Rectal smooth muscle tissue (tissue), 1 donor: ENCODE results near the gene SKI.
A peak's percentile ranks its signal among the peaks of the same experiment; 100 is the strongest.

Source experiments
- H3K27ac ChIP-seq: one replicate; pipeline ENCODE4 v1.7.0; 2013; ENCODE audit warnings: low read depth, low read length, inconsistent platforms
- H3K27me3 ChIP-seq: one replicate; pipeline ENCODE4 v1.7.0; 2013; ENCODE audit warnings: low read length; ENCODE audit not compliant: control insufficient read depth, insufficient read depth
- H3K36me3 ChIP-seq: one replicate; pipeline ENCODE4 v1.7.0; 2013; ENCODE audit warnings: low read length; ENCODE audit not compliant: control insufficient read depth, insufficient read depth
- H3K4me1 ChIP-seq: one replicate; pipeline ENCODE4 v1.7.0; 2013; ENCODE audit warnings: low read length; ENCODE audit not compliant: control insufficient read depth, insufficient read depth
- H3K4me3 ChIP-seq: one replicate; pipeline ENCODE4 v1.7.0; 2013; ENCODE audit warnings: low read length
- H3K9ac ChIP-seq: one replicate; pipeline ENCODE4 v1.7.0; 2013; ENCODE audit warnings: low read length

Gene SKI

DNA sequence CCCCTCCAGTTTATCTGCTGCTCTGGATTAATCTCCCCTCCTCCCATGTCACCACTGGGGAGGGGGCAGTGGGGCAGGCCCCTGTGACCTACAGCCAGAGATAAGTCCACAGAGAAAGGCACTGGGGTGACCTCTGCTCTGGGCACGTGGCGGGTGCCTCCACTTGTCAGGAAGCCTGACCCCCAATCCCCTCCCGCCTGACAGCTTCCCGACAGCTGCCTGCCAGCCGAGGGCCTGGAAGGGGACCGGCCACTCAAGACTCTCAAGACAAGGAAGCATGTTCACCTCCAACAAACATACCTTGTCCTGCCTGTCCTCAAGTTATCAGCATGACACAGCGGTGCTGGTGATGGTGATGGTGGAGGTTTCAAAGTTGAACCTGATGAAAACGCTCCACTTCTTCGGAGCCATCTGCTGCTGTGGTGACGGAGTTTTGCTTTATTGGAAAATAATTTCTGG lies 30.4 kb upstream of the SKI start:
- Histone ChIP-seq H3K9ac (no peak overlapping the region), H3K4me1 (peaks cover 18% of the 10 kb centered on the region), H3K4me3 (no peak overlapping the region), H3K36me3 (no peaks in the 10 kb centered on the region), H3K27ac (no peak overlapping the region), H3K27me3 (no peaks in the 10 kb centered on the region)

DNA sequence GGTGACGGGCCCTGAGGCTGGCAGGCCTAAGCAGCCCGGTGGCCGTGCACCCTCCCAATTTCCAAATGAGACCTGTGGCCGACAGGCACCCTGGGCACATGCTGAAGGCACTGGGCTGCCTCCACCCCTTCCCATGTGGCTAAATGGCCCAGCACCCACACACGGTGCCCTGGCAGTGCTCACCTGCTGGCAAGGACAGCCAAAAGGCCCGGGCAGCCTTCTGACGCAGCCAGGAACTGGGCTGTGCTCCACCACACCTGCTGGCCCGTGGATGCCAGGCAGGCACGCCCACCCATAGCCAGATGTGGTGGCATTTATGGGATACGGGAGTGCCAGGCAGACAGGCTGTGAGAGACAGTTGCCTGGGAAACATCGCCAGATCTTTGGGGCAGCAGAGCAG lies 29.5 kb upstream of the SKI start:
- no peak overlapping the region for H3K9ac ChIP-seq
- H3K27ac ChIP-seq: peak overlapping the region; percentile 72
- no peaks in the 10 kb centered on the region for H3K36me3 ChIP-seq
- no peaks in the 10 kb centered on the region for H3K27me3 ChIP-seq
- peak overlapping the region; percentile 22 for H3K4me3 ChIP-seq
- peaks cover 16% of the 10 kb centered on the region for H3K4me1 ChIP-seq

DNA sequence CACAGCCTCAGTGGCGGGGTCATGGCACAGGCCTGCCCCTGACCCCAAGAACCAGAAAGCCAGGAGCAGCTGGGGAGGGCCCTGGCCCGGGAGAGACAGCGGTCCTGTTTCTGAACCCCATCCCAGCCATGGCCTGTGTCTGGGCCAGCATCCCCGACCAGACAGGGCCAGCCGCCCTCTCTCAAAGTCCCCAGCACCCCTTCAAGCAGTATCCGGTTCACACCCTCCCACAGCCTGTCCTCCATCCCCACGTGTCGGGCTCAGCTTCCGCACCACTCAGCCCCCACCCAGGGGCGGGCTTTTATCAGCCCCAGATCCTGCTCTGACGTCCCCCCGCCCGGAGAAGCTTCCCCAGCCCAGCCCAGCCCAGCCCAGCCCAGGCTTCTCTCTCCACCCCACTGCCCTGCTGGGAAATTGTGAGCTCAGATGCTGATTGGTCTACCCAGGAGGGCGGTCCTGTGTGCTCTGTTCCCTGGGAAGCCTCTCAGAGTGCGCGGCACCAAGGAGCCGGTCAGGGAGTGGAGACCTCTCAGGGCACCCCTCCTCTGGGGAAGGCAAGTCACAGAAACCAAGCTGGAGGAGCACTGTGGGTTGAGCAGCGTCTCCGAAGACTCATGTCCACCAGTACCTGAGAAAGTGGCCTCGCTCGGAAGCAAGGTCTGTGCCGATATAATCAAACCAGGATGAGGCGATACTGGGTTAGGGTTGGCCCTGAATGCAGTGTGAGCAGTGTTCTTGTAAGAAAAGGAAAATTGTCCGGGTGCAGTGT lies 28.9 kb upstream of the SKI start:
- no peaks in the 10 kb centered on the region for H3K27me3 ChIP-seq
- H3K4me1 ChIP-seq: peaks cover 17% of the 10 kb centered on the region
- no peaks in the 10 kb centered on the region for H3K36me3 ChIP-seq
- H3K4me3 ChIP-seq: peak overlapping the region; percentile 67
- H3K27ac ChIP-seq: peak overlapping the region; percentile 72
- peak overlapping the region; percentile 20 for H3K9ac ChIP-seq

DNA sequence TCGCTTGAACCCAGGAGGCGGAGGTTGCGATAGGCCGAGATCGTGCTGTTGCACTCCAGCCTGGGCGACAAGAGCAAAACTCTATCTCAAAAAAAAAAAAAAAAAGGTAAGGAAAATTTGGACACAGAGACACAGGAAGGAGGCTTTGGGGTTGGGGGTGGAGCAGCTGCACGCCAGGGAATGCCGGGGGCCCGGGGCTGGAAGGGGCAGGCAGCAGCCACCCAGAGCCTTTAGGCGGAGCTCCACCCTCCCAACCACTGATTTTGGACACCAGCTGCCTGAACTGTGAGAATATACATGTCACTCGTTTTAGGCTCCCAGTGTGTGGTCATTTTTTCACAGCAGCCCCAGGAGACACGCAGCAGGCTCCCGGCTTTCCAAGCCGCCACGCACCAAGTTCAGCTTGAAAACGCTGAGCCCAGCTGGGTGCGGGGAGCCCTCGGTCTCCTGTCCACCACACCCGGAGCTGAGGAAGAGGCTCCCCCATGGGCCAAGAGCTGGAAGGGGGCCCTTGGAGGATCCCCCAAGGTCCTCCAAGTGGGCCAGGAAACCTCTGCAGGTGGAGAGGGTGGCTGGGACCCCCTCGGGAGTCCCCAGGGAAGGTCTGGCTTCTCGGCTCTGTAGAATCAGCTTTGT lies 27.7 kb upstream of the SKI start:
- Histone ChIP-seq H3K4me1 (peaks cover 14% of the 10 kb centered on the region), H3K27ac (no peak overlapping the region), H3K9ac (no peak overlapping the region), H3K27me3 (no peaks in the 10 kb centered on the region), H3K36me3 (no peaks in the 10 kb centered on the region), H3K4me3 (no peak overlapping the region)

DNA sequence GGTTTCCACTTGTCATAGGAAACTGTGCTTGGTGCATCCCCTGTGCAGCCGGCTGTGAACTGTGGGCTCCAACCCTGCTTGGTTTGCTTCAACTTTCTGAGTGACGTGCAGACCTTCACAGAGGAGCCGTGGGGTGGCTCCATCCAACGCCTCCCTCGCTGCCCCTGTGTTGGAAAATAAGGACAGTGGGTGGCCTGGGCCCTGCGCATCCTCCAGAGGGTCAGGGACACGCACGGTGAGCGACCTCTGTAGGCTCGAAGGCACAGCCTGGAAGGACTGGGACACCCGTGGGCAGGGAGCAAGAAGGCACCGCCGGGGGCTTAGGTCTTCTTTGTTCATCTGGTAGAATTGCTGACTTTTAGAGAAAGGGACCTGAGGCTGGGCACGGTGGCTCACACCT lies 27.1 kb upstream of the SKI start:
- Histone ChIP-seq H3K4me1 (peaks cover 20% of the 10 kb centered on the region), H3K4me3 (no peak overlapping the region), H3K9ac (no peak overlapping the region), H3K27ac (no peak overlapping the region), H3K27me3 (no peaks in the 10 kb centered on the region), H3K36me3 (no peaks in the 10 kb centered on the region)

DNA sequence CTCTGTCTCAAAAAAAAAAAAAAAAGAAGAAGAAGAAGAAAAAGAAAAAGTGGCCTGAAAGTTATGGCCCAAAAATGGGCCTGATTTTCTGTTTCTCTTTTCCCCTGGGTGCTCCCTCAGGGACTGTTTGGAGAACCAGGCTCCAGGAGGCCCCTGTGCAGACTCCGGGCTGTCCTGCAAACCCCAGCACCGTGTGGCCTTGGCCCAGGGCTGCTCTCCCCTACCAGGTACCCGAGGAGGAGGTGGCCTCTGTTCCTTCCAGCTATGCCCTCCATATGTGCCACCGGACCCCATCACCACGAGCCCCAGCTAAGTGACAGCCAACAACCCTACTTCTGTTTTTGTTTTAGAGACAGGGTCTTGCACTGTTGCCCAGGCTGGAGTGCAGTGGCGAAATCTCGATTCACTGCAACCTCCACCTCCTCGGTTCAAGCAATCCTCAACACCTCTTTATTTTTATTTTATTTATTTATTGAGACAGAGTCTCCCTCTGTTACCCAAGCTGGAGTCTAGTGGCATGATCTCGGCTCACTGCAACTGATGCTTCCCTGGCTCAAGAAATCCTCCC lies 26.0 kb upstream of the SKI start:
- H3K27me3 ChIP-seq: no peaks in the 10 kb centered on the region
- peaks cover 24% of the 10 kb centered on the region for H3K4me1 ChIP-seq
- H3K27ac ChIP-seq: no peak overlapping the region
- H3K4me3 ChIP-seq: no peak overlapping the region
- no peak overlapping the region for H3K9ac ChIP-seq
- H3K36me3 ChIP-seq: no peaks in the 10 kb centered on the region

DNA sequence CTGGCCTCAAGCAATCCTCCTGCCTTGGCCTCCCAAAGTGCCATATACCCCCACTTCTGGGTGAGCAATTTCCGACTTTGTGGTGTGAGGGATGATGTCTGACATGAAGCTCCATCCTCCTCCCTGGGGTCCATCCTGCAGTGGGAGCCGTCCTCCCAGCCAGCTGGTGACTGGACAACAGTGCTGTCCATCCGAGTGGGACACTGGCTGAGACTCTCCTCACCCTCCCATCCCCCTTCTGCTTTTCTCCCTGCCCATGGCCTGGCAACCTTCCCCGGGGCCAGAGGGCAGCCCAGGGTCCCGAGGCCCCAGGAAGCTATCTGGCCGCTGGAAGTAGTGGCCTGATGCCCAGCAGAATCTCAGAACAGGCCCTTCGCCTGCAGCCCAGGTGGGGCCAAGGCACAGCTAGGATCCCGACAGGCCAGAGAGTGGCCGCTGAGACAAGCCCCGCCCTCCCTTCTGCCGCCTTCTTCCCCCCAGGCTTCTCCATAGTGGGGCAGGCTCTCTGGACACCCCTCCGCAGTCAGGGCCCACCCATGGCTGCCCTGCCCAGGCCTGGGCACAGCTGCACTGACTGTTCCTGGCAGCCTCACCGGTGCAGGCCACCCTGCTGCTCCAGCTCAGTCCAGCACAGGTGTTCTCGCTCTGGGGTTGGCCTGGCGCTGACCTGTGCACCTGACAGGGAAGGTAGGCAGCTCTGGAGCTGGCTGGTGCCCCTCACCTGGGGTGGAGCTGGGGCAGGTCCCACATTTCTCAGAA lies 25.1 kb upstream of the SKI start:
- Histone ChIP-seq H3K36me3 (no peaks in the 10 kb centered on the region), H3K27me3 (no peaks in the 10 kb centered on the region), H3K4me3 (no peak overlapping the region), H3K9ac (no peak overlapping the region), H3K4me1 (peaks cover 33% of the 10 kb centered on the region), H3K27ac (no peak overlapping the region)

DNA sequence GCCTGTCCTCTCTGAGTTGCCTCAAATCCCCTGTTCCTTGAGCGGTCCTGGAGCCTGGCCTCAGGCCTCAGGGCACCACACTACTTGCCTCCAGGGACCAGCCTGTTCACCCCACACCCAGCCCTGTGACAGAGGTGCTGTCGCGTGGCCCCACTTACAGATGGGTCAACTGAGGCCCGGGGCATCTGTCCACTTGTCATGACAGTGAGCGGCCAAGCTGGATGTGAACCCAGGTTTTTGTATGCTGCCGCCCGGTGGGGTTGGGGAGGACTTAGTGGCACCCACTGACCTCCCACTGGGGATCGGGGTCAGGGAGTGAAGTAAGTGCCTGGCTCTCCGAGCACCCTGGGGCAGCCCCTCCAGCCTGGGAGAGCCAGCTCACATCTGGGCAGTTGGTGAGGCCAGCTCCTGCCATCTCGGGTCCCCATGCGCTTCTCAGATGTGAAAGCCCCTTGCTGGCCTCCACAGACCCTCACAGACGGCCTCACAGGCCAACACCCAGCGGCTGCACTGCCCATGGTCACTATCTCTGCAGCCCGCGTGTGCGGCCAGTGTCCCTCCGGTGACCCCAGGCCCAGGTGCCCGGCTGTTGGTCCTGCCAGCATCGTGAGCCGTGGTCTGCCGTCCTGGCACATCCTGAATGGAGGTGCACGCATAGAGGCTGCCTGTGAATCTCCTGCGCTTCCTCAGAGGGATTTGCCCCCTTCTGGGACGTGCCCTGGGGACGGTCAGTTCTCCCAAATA lies 24.3 kb upstream of the SKI start:
- Histone ChIP-seq H3K9ac (no peak overlapping the region), H3K4me3 (peak overlapping the region; percentile 76), H3K27ac (peak overlapping the region; percentile 78), H3K36me3 (no peaks in the 10 kb centered on the region), H3K27me3 (no peaks in the 10 kb centered on the region), H3K4me1 (peaks cover 38% of the 10 kb centered on the region)

DNA sequence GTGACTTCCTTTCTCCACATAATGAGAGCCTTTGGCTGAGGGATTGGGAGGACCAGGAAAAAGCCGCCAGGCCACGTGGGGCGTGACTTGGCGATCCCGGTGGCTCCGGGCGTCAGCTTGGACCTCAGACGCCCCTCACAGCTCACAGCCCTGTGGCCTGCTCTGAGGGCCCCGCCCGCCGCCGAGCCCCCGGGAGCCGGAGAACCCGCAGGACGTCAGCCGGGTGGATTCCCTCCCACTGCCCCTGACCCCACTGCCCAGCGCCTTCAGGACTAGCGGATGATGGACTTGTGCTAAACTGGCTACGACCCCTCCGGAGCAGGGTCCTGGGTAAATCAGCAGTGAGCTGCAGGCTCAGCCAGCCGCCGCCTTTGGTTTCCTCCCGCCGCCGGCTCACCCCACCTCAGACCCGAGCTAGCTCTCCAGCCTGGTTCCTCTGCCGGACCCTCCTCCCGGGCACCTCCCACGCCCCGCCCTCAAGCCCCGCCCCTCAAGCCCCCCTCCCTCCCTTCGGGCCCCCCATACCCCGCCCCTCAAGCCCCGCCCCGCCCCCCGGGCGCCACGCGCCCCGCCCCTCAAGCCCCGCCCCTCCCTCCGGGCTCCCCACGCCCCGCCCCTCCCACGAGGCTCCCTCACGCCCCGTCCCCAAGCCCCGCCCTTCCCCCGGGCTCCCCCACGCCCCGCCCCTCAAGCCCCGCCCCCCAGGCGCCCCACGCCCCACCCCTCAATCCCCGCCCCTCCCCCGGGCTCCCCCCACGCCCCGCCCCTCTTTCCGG lies 23.5 kb upstream of the SKI start:
- Histone ChIP-seq H3K4me1 (peaks cover 34% of the 10 kb centered on the region), H3K9ac (no peak overlapping the region)

DNA sequence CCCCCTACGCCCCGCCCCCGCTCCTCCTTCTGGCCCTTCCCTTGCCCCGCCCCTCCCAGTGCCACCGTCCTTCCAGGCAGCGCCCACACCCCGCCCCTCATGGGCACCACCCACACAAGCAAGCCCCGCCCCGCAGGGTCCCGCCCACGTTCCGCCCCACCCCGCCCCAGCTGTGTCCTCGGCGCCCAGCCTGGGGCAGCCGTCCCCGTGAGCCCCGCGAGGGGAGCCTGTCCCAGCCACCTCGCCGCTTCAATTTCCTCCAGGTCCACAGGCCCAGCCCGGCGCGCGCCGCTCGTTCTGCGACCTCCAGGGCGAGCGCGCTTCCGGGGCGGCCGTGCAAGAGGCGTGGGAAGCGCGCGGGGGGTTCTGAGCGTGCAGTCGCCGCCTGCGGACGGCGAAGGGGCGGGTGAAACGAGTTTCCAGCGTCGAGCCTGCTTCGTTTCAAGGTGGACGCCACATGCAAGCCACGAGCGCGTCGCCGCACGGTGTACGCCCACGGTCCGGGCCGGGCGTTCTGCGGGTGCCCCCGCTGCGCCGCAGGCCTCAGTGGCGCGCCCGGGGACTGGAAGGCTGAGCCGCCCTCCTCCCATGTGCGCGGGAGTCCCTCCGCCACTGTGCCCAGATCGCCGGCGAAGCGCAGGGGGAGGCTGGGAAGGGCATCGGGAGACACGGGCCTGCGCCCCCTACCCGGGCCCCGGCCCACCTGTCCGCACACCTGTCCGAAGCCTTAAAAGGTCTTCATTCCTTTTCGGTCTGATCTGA lies 22.7 kb upstream of the SKI start:
- Histone ChIP-seq H3K27me3 (no peaks in the 10 kb centered on the region), H3K36me3 (no peaks in the 10 kb centered on the region), H3K27ac (peak overlapping the region; percentile 81), H3K9ac (peak overlapping the region; percentile 56), H3K4me1 (peaks cover 33% of the 10 kb centered on the region), H3K4me3 (peak overlapping the region; percentile 65)

More for the DNA sequence above, 23.5 kb upstream of the SKI start:
- H3K27me3 ChIP-seq: no peaks in the 10 kb centered on the region
- H3K36me3 ChIP-seq: no peaks in the 10 kb centered on the region
- H3K4me3 ChIP-seq: peak overlapping the region; percentile 76
- peak overlapping the region; percentile 78 for H3K27ac ChIP-seq
